GM19438 (cell line): Measurements from ENCODE around the gene MTCL3.
A peak's percentile ranks its signal among the peaks of the same experiment; 100 is the strongest.

Experiments used
- ATAC-seq: cut with Tn5 transposase; IDR thresholded peaks from one replicate; pipeline ENCODE4 v1.9.1; 2021; ENCODE audit warnings: low read depth; ENCODE audit not compliant: unreplicated experiment

The MTCL3 gene

GRCh38 chr6:127515794-127516661, 3.1 kb downstream of the MTCL3 start:
- ATAC-seq: peak; percentile 66

DNA sequence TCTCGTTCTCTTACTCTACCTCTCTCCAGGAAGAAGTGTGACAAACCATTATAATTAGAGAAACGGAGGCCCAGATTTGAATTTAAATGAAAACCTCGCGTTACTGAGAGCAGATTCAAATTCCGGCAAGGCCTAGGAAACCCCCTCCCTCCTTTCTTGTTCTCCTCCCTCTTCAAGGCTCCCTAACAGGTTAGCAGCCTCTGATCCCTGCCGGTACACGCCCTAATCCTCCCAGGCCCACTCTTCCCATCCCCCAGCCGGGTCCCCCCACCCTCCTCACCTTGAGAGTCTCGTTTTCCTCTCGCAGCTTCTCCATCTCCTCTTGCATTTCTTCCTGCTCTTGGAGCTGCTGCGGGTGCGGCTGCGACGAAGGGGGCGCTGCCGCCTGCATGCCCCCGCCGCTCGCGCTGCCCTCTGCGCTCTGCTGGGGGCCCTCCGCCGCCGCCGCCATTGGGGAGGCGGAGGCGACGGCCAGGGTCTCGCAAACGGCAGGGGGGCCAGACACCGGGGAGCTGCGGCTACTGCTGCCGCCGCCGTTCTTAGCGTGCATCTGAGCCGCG, 3.8 kb downstream of the MTCL3 start:
- ATAC-seq: peak; percentile 14

- ATAC-seq: no peak
Observed at GRCh38 chr6:127514773-127515227, 4.3 kb downstream of the MTCL3 start.

GRCh38 chr6:127514179-127514772, 4.9 kb downstream of the MTCL3 start:
- ATAC-seq: no peak

GRCh38 chr6:127513425-127513824, 5.7 kb downstream of the MTCL3 start:
- no peak for ATAC-seq

DNA sequence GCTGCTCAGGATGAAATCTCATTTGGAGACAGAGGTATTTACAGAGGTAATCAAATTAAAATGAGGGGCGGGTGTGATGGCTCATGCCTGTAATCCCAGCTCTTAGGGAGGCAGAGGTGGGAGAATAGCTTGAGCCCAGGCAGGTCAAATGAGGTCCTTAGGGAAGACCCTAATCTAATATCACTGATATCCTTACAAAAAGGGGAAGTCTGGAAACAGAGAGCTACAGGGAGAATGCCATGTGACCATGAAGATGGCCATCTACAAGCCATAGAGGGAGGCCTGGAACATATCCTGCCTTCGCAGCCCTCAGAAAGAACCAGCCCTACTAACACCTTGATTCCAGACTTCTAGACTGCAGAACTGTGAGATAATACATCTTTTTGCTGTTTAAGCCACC, 8.3 kb downstream of the MTCL3 start:
- no peak for ATAC-seq

- no peak for ATAC-seq
Observed at GRCh38 chr6:127506894-127507293, 12.2 kb downstream of the MTCL3 start.

- ATAC-seq: no peak
Observed at GRCh38 chr6:127503022-127503421, 16.1 kb downstream of the MTCL3 start.

- ATAC-seq: no peak
Observed at GRCh38 chr6:127497410-127497809, 21.7 kb downstream of the MTCL3 start.

DNA sequence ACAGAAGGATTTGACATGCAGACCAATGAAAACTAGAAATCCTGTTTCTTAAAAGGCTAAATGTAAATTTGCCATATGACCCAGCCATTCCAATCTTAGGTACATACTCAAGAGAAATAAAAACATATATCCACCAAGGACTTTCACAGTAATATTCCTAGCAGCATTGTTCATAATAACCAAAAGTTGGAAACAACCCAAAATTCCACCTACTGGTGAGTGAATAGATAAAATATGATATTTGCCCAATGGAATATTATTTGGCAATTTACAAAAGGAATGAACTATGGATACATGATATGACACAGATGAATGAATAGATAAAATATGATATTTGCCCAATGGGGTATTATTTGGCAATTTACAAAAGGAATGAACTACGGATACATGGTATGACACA, 22.7 kb downstream of the MTCL3 start:
- no peak for ATAC-seq

DNA sequence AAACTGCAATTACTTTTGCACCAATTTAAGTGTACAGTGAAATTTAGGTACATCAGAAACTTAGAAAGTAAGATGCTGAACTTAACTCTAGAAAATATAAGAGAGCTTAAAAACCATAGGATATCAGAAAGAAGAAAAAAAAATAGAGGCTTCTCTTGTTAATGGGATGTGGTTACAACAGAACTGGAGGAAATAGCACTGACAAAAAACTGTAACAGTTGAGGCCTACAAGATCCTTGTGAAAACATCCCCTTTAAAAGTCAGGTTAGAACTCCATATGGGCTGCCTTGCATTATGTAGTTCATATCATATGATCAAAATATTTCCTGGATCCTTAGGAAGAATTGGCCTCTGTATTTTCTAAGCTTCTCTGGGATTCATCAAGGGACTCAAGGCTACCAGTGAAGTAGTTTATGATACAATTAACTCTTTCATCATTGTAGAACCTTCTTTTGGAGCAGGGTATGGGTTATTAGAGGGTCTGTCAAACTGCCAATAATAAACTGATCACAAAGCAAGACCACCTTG, 24.8 kb downstream of the MTCL3 start:
- ATAC-seq: no peak

DNA sequence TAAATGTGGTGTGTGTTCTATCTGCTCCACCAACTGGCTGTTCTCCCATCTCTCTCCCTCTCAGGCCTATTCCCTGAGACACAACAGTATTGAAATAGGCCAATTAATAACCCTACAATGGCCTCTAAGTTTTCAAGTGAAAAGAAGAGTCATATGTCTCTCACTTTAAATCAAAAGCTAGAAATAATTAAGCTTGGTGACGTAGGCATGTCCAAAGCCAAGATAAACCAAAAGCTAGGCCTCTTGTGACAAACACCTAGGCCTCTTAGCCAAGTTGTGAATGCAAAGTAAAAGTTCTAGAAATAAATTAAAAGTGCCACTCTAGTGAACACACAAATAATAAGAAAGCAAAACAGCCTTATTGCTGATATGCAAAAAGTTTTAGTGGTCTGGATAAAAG, 29.9 kb downstream of the MTCL3 start:
- ATAC-seq: no peak

DNA sequence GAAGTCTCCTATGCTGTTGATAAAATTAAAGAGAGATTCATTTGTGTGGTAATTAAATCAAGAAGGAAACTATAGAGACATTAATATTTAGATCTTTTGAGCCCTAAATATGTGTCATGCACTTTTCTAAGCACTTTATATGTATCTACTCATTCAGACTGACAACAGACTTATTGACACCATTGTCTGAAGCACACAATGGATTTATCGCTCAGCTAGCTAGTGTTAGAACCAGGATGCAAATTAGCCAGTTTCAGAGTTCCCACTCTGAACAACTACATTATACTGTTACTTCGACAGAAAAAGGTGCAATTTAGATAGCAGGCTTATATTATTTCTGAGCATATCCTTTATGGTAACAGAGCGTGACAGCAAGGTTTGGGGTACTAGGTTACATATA, 32.2 kb downstream of the MTCL3 start:
- no peak for ATAC-seq

DNA sequence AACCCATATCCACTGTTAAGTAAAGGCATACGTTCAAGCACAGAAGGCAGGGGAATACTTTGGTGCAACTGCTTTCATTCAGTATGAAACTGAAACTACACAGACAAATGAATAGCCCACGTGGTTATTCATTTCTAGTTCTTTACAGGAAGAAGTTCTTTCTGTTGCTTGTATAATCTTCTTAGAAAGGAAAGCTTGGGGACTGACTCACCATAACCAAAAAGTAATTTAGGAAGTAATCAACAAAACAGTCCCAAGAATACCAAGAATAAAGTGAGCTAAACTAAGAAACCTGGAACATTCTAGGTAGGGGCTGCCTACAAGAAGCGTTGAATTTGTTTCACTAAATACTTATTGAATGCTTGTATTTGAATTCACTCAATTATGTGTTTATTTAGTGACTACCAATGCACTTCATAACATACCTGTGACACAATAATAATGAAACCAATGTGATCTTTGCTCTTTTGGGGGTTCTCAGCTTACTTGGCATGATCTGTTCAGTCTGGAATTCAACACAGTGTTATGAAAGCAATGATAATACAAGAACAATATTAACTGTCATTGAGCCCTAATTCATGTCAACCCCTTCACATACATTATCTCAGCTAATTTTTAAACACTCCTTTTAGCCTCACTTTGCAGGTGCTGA, 34.8 kb downstream of the MTCL3 start:
- peak; percentile 99 for ATAC-seq

DNA sequence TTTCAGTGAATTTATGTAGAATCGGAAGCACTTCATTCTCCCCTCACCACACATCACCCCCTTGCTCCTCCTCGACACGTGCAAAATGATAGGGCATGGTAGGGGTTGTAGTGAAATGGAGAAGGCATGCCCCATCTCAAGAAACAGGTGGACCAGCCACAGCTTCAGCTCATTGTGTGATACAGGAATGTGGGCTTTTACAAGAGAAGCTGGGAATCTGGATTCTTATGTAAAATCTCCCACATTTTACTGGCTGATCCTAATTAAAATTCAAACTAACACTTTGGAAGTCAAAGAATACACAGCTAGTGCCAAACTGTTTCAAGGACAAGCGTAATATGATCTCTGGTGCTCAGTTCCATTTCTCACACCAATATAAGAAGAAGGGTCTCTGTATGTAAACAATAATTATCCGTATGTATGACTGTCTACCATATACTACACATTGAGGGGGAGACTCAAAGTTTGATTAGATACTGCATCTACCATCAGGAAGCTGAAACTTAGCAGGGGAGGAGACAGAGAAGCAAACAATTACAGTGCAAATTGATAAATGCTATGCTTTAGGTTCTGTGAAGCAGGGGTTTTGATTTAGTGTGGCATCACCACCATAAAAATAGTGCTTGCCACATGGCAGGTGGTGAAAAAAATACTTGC, 35.6 kb downstream of the MTCL3 start:
- ATAC-seq: peak; percentile 10

- ATAC-seq: no peak
Observed at GRCh38 chr6:127482325-127482724, 36.8 kb downstream of the MTCL3 start.

DNA sequence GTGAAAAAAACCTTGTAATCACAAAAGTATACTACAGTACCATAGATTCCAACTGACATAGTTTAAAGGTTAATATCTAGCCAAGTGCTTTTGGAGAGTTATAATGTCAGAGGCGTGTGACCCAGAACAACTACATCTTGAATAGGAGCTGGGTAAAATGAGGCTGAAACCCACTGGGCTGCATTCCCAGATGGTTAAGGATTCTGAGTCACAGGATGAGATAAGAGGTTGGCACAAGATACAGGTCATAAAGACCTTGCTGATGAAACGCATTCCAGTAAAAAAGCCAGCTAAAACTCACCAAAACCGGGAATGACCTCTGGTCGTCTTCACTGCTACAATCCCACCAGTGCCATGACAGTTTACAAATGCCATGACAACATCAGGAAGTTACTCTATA, 37.5 kb downstream of the MTCL3 start:
- no peak for ATAC-seq

- no peak for ATAC-seq
Observed at GRCh38 chr6:127481111-127481510, 38.0 kb downstream of the MTCL3 start.

DNA sequence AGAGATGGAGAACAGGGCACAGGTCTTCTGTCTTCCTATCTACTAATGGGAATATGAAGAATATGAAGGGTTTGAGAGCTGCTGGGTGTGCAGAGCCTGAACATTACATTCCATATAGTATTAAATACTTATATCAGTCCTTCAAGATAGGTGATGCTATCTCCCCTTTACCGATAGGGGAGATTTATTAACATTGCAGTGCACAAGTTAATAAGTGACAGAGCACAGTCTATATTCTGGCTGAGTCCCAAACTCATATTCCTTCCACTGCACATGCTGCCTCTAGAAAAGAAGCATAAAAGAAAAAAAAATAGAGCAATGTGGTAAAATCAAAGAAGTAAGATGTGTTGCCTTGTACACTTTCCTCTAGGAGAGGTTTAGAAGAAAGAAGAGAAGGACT, 41.5 kb downstream of the MTCL3 start:
- ATAC-seq: no peak

- ATAC-seq: no peak
Observed at GRCh38 chr6:127475823-127476176, 43.3 kb downstream of the MTCL3 start.
